GM21515 (cell line): ENCODE measurements around the gene COL4A3.

Experiments
- ATAC-seq: cut with Tn5 transposase; IDR thresholded peaks from one replicate; pipeline ENCODE4 v1.9.1; 2021; ENCODE audit not compliant: unreplicated experiment

COL4A3 gene

GRCh38 chr2:227163998-227164762, at the start of gene COL4A3, which contains the start of gene COL4A4:
TSS of gene COL4A3 (plus strand) at chr2:227164624. CDS start at chr2:227164727, 103 bp downstream.
TSS of gene COL4A4 (minus strand) at chr2:227164205. CDS start at chr2:227147483, 16,722 bp downstream.
- ATAC-seq, result peak; percentile 68

- ATAC-seq, result no peak
Measured at GRCh38 chr2:227115761-227116160, 48.7 kb upstream of the COL4A3 start.

- ATAC-seq, result no peak
Measured at GRCh38 chr2:227117027-227117426, 47.4 kb upstream of the COL4A3 start.

GRCh38 chr2:227117852-227118251, 46.6 kb upstream of the COL4A3 start:
- ATAC-seq, result no peak

GRCh38 chr2:227118353-227118752, 46.1 kb upstream of the COL4A3 start:
- no peak for ATAC-seq

GRCh38 chr2:227123697-227124096, 40.7 kb upstream of the COL4A3 start:
- ATAC-seq, result no peak

GRCh38 chr2:227124811-227125210, 39.6 kb upstream of the COL4A3 start:
- ATAC-seq, result no peak

- ATAC-seq, result no peak
Measured at GRCh38 chr2:227125506-227125905, 38.9 kb upstream of the COL4A3 start.

GRCh38 chr2:227127201-227127600, 37.2 kb upstream of the COL4A3 start:
- ATAC-seq, result no peak

- ATAC-seq, result no peak
Measured at GRCh38 chr2:227130636-227131035, 33.8 kb upstream of the COL4A3 start.

- ATAC-seq, result no peak
Measured at GRCh38 chr2:227132986-227133385, 31.4 kb upstream of the COL4A3 start.

GRCh38 chr2:227134591-227134990, 29.8 kb upstream of the COL4A3 start:
- no peak for ATAC-seq

- no peak for ATAC-seq
Measured at GRCh38 chr2:227141301-227141700, 23.1 kb upstream of the COL4A3 start.

GRCh38 chr2:227143895-227144294, 20.5 kb upstream of the COL4A3 start:
- no peak for ATAC-seq

GRCh38 chr2:227146456-227146855, 18.0 kb upstream of the COL4A3 start:
- ATAC-seq, result no peak

GRCh38 chr2:227147023-227147422, 17.4 kb upstream of the COL4A3 start:
- ATAC-seq, result no peak

GRCh38 chr2:227148106-227148505, 16.3 kb upstream of the COL4A3 start:
- ATAC-seq, result no peak

GRCh38 chr2:227150222-227150936, 14.0 kb upstream of the COL4A3 start:
- no peak for ATAC-seq

- ATAC-seq, result no peak
Measured at GRCh38 chr2:227152093-227152766, 12.2 kb upstream of the COL4A3 start.

GRCh38 chr2:227153307-227153706, 11.1 kb upstream of the COL4A3 start:
- no peak for ATAC-seq

- ATAC-seq, result no peak
Measured at GRCh38 chr2:227153758-227154486, 10.5 kb upstream of the COL4A3 start.
